GM12878 (cell line): ENCODE results near the gene DIS3L2.

ENCODE experiments used
- SMC3 ChIP-seq: IDR thresholded peaks from 2 replicates; pipeline ENCODE4 v1.6.1; 2011; ENCODE audit warnings: low read length, improper control_type of control experiment, borderline replicate concordance
- TF ChIP-seq, protein P1 (sequence below): IDR thresholded peaks from 2 replicates; pipeline ENCODE4 v1.6.1; 2011; ENCODE audit warnings: mild to moderate bottlenecking, low read depth, low read length, moderate library complexity; ENCODE audit not compliant: insufficient replicate concordance
- TF ChIP-seq, protein P2 (sequence below), 3 experiments: IDR thresholded peaks in 2 of 3; conservative IDR thresholded peaks in 1 of 3; 2 replicates each; pipeline ENCODE4 v1.5.1; 2011; ENCODE audit warnings: low read depth in 3 of 3, low read length in 3 of 3, mild to moderate bottlenecking in 3 of 3, control low read depth in 2 of 3, moderate library complexity in 2 of 3, inconsistent platforms in 1 of 3, mixed read lengths in 1 of 3; ENCODE audit not compliant: control insufficient read depth in 2 of 3, insufficient read depth in 1 of 3; ENCODE audit errors: extremely low read depth in 1 of 3

DNA sequence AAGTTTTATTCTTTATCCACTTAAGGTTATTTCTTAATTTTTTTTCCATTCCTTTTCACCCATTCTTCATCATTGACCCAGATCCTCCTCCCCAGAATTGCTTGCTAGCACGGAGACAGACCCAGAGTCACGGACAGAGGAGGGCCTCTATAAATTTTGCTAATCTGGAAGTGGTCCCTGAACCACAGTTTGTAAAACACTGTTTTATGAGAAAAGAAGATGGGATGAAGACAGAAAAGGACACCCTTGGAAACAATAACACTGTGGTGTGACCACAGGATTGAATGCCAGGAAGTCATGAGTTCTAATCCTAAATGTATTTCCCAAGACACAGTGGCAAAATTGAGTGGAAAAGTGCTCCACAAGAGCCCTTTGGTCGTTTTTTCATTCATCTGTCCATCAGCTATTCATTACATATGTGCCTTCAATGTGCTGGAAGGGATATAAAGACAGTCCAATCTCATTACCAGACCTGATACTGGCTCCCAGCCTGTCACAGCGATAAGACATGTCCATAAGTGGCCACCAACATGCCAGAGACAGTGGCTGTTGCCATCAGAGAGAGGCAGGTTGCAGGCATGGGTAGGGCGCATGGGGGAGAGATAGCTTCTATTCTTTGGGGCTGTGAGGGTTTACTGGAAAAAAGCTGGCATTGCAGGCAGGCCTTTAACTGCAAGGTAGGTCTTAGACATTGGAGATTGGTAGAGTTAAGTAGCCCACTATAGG, 241.8 kb downstream of the DIS3L2 start:
- TF ChIP-seq, protein P1, sequence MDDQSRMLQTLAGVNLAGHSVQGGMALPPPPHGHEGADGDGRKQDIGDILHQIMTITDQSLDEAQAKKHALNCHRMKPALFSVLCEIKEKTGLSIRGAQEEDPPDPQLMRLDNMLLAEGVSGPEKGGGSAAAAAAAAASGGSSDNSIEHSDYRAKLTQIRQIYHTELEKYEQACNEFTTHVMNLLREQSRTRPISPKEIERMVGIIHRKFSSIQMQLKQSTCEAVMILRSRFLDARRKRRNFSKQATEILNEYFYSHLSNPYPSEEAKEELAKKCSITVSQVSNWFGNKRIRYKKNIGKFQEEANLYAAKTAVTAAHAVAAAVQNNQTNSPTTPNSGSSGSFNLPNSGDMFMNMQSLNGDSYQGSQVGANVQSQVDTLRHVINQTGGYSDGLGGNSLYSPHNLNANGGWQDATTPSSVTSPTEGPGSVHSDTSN = no peak
- TF ChIP-seq, protein P2, sequence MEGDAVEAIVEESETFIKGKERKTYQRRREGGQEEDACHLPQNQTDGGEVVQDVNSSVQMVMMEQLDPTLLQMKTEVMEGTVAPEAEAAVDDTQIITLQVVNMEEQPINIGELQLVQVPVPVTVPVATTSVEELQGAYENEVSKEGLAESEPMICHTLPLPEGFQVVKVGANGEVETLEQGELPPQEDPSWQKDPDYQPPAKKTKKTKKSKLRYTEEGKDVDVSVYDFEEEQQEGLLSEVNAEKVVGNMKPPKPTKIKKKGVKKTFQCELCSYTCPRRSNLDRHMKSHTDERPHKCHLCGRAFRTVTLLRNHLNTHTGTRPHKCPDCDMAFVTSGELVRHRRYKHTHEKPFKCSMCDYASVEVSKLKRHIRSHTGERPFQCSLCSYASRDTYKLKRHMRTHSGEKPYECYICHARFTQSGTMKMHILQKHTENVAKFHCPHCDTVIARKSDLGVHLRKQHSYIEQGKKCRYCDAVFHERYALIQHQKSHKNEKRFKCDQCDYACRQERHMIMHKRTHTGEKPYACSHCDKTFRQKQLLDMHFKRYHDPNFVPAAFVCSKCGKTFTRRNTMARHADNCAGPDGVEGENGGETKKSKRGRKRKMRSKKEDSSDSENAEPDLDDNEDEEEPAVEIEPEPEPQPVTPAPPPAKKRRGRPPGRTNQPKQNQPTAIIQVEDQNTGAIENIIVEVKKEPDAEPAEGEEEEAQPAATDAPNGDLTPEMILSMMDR (IDR thresholded peaks at IDR 0.05 in 2 of 3, conservative IDR thresholded peaks at IDR 0.05 in 1 of 3; ENCODE audit: control insufficient read depth in 2 of 3, extremely low read depth in 1 of 3, insufficient read depth in 1 of 3, low read depth in 3 of 3, low read length in 3 of 3) = no peak
- TF ChIP-seq SMC3 = no peak
